ENCODE results near the gene CENPX. TPM values are rescaled to one million over a fixed set of nuclear protein-coding genes. Genes with fewer than 3 reads are reported as not detected.

The CENPX gene
- total and polyA plus RNA-seq, 2 of the 13 experiments (the other 11 are each of a cell fraction or from before 2014, with no cell fraction given), result 92.7 to 170 TPM

DNA sequence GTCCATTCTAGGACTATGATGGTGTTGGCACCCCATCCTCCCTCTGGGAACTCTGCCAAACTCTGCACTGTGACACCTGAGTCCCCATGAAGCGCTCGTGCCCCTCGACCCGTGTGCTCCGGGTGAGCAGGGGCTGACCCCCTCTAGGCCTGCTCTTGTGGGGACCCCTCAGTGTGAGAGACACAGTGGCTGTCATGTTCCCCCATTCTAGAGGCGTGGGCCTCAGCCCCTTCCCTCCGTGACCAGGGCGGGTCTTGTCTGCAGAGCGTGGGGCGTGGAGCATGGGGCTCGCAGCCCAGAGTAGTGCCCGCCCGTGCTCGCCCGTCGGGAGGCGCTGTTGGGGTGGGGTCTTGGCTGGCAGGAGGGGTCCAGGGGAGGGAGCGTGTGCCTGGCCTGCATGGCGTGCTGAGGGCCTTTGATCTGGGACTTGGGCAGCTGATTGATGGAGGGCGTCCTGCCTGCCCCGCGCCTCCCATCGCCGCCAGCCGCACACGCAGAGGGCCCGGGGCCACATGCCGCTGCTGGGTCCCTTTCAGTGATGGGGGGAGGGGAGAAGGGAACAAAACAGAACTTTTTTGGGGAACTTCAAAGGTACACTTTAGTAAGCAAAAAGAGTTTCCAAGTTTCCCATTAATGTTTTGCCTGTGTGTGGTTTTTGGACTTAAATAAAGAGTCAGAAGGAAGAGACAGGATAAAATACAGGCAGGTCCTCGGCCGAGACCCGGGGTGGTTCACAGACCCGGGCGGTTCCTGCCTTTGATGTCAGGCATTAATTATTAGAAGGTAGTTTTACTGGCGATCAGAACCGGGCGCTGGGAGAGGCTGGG is 22.5 kb downstream of the CENPX start (continued):
- TF ChIP-seq ZNF335 (CRISPR knock-in tag; IDR thresholded peaks at IDR 0.05) (peak; percentile 72), ZNF558 (CRISPR knock-in tag; IDR thresholded peaks at IDR 0.05; ENCODE audit: borderline replicate concordance) (peak; percentile 87; the same call in 1 of the 2 replicates), ZFY (CRISPR knock-in tag; IDR thresholded peaks at IDR 0.05) (peak; percentile 65), KAT8 (CRISPR knock-in tag; IDR thresholded peaks at IDR 0.05) (peak; percentile 22; the same call in 1 of the 2 replicates), DNMT3B (CRISPR knock-in tag; conservative IDR thresholded peaks at IDR 0.05) (peak; percentile 56; the same call in 1 of the 2 replicates), HOXA3 (CRISPR knock-in tag; IDR thresholded peaks at IDR 0.05) (peak; percentile 71), PAF1 (CRISPR knock-in tag; IDR thresholded peaks at IDR 0.05) (peak; percentile 68; the same call in 1 of the 2 replicates), CHD2 (IDR thresholded peaks at IDR 0.05; ENCODE audit: low read depth, low read length) (peak; percentile 4; the same call in 1 of the 2 replicates), NCOA1 (CRISPR knock-in tag; IDR thresholded peaks at IDR 0.05) (peak; percentile 91; the same call in 1 of the 2 replicates), ZNF644 (CRISPR knock-in tag; IDR thresholded peaks at IDR 0.05; ENCODE audit: low read depth) (peak; percentile 73), MEF2D (CRISPR knock-in tag; IDR thresholded peaks at IDR 0.05) (0 out of 2 replicates have a peak, but pooled peaks have one; percentile 6), IRF2 (CRISPR knock-in tag; IDR thresholded peaks at IDR 0.05) (peak; percentile 30; the same call in 1 of the 2 replicates), KDM1A (CRISPR knock-in tag; IDR thresholded peaks at IDR 0.05) (peak; percentile 59; the same call in 1 of the 2 replicates), KAT7 (CRISPR knock-in tag; IDR thresholded peaks at IDR 0.05; ENCODE audit: borderline replicate concordance) (peak; percentile 20), HOXD1 (CRISPR knock-in tag; IDR thresholded peaks at IDR 0.05) (peak; percentile 97), ZBTB7A (CRISPR knock-in tag; IDR thresholded peaks at IDR 0.05) (peak; percentile 100), ZNF782 (CRISPR knock-in tag; IDR thresholded peaks at IDR 0.05; ENCODE audit: borderline replicate concordance) (no peak; the same call in 1 of the 2 replicates), YY1 (IDR thresholded peaks at IDR 0.05; ENCODE audit: insufficient read depth, insufficient replicate concordance, low read depth, low read length) (peak; percentile 64), ZNF788 (CRISPR knock-in tag; IDR thresholded peaks at IDR 0.05; ENCODE audit: borderline replicate concordance) (peak; percentile 28; the same call in 1 of the 2 replicates), ZNF224 (CRISPR knock-in tag; IDR thresholded peaks at IDR 0.05) (no peak), CBX1 (IDR thresholded peaks at IDR 0.05; ENCODE audit: low read depth) (peak; percentile 50), GFI1 (CRISPR knock-in tag; IDR thresholded peaks at IDR 0.05; ENCODE audit: borderline replicate concordance) (no peak; the same call in 1 of the 2 replicates), ZNF7 (CRISPR knock-in tag; IDR thresholded peaks at IDR 0.05) (no peak), ZNF563 (CRISPR knock-in tag; IDR thresholded peaks at IDR 0.05) (peak; percentile 51; the same call in 1 of the 2 replicates), ZNF468 (CRISPR knock-in tag; IDR thresholded peaks at IDR 0.05) (peak; percentile 47; the same call in 1 of the 2 replicates), ZNF552 (CRISPR knock-in tag; IDR thresholded peaks at IDR 0.05; ENCODE audit: borderline replicate concordance) (no peak), JUNB (CRISPR knock-in tag; IDR thresholded peaks at IDR 0.05; ENCODE audit: borderline replicate concordance) (0 out of 2 replicates have a peak, but pooled peaks have one; percentile 30)
- TF ChIP-seq, protein P1, sequence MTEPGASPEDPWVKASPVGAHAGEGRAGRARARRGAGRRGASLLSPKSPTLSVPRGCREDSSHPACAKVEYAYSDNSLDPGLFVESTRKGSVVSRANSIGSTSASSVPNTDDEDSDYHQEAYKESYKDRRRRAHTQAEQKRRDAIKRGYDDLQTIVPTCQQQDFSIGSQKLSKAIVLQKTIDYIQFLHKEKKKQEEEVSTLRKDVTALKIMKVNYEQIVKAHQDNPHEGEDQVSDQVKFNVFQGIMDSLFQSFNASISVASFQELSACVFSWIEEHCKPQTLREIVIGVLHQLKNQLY (CRISPR knock-in tag; IDR thresholded peaks at IDR 0.05), result peak; percentile 75
- TF ChIP-seq, protein P2, sequence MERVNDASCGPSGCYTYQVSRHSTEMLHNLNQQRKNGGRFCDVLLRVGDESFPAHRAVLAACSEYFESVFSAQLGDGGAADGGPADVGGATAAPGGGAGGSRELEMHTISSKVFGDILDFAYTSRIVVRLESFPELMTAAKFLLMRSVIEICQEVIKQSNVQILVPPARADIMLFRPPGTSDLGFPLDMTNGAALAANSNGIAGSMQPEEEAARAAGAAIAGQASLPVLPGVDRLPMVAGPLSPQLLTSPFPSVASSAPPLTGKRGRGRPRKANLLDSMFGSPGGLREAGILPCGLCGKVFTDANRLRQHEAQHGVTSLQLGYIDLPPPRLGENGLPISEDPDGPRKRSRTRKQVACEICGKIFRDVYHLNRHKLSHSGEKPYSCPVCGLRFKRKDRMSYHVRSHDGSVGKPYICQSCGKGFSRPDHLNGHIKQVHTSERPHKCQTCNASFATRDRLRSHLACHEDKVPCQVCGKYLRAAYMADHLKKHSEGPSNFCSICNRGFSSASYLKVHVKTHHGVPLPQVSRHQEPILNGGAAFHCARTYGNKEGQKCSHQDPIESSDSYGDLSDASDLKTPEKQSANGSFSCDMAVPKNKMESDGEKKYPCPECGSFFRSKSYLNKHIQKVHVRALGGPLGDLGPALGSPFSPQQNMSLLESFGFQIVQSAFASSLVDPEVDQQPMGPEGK (CRISPR knock-in tag; IDR thresholded peaks at IDR 0.05), result peak; percentile 96

All from HepG2 (cell line).